NCI-H1436 (cell line): ENCODE results near the gene CDH20.
A peak's percentile ranks its signal among the peaks of the same experiment; 100 is the strongest.

Source experiments
- DNase-seq: peaks from one replicate; lab custom pipeline; 2025; lab: John Stamatoyannopoulos, UW

The CDH20 gene

DNA sequence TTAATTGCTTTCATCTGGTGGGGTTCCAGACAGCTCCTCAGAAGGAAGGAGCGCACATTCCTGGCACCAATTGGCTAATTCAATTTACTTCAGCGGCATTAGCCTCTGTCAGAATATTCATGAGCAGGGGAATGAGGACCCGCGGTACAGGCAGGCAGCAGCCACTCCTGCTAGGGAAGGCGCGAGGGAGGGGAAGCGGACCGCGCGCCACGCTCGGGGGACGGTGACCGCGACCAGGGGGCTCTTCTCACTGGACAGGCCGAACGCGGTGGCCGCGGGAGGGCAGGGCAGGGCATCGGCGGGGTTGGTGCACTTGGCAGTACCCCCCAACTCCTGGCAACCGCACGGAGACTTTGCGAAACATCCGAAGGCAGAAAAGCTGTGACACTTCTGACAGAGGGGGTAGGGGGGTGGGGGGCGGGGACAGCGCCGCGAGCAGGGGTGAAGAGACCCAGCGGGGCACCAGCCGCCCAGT, at the start of gene CDH20:
Gene CDH20 (plus strand): TSS at position 160 of the 475 bp plus-strand sequence.
- DNase-seq = no peak

DNA sequence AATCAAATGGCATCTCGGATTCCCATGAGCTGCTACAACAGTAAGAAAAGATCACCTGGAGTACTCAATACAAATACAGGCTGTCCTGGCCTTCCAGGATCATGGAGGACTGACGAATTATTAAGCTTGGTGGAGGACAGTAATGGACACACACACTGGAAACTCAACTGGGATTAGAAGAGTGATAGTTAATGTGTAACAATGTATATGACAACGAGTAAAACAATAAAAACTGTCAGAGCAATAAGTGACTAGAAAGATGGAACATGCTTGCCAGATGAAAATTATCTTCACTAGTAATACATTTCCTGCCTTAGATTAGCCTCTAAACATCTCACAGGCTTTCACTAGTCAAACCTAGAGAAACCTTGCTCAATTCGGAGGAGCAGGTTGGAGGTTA, 49.2 kb upstream of the CDH20 start:
- DNase-seq = no peak

DNA sequence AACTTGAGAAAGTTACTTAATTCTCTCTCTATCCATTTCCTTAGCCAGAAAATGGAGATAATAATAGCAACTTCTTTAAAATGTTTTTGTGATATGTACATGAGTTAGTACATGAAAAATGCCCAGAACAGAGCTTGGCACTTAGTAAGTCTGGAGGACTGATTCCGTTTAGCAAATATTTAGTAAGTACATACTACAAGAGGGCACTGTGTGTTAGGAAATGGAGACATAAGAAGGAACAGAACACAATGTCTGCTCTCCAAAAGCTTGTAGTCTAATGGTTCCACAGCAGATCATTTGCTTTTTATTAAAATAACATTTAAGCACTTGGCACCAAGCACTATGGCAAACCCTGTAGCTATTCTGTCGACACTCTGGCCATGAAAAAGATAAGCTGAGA, 47.5 kb upstream of the CDH20 start:
- DNase-seq = no peak

DNA sequence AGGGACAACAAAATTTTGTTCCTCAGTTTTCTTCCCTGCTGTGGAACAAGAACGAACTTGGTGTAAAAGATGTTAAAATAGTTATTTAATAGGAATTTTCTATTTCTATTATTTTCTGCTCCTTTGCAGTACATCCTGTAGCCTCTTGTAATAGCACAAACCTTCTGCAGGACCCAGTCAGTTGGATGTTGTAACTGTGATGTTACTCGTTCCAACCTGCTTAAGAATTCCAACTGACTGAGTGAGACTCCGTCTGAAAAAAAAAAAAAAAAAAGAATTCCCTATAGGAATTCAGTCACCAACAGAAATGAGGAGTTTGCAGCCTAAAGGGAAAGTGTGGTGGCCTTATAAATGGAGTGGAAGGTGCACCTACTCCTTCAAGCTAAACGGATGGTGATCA, 46.4 kb upstream of the CDH20 start:
- DNase-seq = no peak

DNA sequence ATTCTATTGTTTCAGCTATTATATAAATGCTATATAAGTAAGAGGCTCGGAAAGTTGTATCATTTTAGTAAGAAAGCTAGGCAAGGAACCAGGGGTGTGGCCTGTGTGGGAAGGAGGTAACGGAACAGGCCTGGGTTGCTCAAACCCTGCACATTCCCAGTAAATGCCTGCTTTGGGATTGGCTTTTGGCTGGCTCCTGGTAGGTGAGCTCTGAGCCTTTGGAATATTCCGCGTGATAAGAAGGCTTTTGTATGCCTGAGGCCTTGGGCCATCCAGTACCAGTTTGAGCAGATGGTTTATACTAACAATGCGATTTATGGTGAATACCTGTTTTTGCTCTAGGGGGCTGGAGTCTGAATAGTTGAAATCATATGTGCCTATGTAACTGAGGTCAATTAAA, 42.6 kb upstream of the CDH20 start:
- no peak for DNase-seq

DNA sequence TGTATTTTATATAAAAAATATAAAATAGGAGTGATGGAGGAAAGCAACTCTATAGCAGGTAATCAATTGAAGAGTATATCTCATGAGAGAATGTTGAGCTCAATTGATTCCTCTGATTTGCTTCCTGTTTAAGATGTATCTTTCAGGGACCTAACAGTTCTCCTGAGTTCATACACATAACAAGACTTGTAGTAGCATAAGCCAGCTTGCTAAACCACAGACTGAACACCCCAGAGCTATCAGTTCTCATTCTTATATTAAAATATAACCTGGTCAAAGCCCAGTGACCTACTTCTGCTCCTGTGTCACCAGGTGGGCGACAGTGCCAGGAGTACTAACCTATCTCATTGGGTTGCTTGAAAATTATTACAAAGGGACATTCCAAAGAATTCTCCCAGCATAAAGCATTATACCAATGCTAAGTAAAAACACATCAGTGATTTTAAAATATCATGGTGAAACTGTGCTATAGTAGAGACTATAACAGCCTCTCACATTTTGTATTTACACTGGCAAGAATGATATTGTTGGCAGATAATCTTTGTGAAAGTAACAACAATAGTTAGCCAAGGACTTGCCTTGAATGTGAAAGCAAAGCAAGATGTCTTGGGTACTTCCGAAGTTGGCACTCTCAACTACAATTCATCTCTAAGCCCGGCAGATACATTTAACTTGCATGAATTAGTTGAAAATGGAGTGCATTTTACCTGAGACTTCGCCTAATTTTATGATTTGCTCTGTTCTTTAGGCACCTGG, 40.8 kb upstream of the CDH20 start:
- no peak for DNase-seq

DNA sequence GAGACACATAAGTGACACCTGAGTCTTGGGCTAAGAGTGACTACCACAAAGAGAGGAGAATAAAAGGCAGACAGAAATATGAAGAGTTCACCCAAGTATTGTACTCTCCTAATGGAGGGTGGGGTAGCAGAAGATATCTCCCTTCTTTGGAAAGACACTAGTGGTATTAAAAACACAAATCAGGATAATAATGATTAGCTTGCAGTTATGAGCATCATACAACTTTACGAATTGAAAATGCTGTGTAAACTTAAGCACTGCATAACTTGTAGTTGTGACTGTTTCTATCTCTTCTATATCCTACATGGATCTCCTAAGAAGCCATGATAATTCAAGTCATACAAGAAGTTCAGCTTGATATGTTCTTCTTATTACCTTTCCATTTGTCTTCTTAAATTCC, 38.1 kb upstream of the CDH20 start:
- DNase-seq = no peak

DNA sequence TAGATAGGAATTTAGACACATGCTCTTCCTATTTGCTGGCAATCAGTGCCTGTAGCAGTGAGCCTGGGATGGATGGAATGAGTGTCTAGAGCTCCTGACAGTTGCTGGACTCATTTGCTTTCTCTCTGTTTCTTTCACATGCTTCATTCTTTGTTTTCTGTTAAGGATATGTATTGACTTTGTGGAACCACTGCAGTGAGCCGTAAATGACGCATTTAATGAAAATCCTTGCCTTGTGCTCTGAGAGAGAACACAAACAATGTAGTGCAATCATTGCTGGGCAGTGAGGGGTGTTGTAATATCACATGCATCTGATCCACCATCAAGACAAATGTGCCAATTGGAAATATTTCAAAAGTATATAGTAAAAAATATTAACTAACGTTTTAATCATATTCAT, 25.2 kb upstream of the CDH20 start:
- no peak for DNase-seq

DNA sequence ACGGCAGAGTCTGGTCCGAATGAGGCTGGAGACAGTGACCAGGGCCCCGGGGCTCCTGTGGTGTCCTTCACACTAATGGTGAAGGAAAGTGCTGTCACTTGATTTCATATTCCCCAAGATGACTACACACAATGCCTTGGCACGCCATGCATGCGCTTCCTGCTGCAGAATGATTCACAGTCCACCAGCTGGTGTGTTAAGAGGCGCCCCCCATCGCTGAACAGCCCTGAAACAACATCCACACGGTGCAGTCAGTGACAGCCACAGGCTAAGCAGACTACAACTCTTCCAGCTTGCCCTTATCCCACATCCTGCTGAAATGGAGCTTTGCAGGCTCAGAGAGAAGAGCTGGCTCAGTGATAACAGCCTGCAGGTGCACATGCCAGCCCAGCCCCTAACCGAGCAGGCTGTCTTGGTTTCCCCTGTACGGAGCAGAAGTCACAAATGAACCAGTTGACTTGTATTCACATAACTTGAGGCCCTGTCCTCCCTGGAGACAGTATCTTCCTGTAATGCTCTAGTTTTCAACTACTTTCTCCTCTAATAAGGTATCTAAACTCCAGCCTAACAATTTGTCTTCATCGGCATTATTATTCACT, 24.3 kb upstream of the CDH20 start:
- DNase-seq = no peak

DNA sequence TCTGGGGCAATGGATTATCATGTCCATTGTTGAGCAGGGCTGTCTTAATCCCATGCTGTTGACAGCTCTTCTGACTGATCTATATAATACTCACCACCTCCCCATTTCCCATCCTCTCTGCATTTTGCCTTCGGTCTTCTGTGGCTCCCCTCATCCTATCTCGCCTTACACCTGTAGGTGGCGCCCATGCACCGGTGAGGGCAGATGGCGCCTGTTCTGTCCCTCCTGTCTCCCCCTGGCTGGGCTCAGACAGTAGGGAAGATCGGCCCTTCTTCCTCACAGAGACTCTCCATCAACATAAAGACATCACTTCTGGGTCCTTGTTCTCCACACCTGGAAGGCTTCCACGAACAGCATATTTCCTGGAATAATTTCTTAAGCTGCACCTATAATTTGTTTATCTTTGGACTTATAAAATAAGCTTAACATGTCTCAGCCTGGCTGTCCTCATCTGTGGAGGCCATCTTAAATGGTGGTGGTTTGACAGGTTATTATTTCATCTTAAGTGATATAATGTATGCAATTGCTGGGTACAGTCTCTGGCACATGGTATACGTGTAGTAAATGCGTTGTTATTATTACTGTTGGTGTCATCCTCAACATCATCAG, 10.9 kb upstream of the CDH20 start:
- DNase-seq = peak; percentile 58

DNA sequence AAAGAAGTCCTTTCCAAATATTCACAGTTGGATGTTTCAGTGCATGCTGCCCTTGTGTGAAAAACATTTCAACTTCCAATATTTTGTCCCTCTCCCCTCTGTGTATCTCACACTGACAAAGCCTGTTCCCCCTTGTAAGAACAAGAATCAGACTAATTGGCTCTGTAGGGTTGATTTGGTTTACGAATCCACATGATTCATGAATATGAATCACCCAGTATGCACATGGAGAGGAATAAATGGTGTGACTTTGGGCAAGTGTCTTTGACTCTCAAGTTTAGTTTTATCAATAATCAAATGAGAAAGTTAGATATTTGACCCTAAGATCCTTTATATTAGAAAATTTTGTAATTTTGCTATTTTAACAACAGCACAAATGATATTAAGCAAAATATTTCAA, 9.3 kb upstream of the CDH20 start:
- no peak for DNase-seq

DNA sequence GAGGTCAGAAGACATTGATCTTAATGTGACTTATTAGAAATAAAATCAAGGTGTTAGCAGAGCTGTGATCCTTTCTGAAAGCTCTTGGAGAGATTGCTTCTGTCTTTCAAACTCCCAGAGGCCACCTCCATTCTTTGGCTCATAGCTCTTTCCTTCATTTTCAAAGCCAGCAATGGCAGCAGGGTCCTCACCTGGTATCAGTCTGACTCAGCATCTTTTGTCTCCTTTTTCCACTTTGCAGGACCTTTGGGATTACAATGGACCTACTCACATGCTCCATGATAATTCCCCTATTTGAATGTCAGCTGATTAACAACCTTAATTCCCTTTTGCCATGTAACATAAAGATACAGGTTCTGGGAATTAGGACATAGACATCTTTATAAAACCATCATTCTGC, 6.8 kb upstream of the CDH20 start:
- no peak for DNase-seq

DNA sequence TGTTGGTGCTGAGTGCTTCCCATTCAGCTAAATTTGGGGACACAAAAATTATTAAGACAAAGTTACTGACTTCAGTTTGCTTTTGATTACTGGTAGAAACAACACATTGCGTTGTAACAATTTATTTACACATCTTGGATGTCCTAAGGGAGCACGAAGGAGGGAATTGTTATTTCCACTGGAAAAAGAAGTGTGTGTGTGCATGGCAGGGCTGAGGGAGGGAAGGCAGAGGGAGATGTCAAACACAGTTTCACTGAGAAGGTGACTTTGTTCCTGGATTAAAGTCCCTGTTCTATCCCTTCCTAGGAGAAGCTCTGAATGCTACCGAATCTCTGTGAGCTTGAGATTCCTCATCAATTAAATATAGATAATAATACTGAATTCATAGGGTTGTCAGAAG, 3.8 kb upstream of the CDH20 start:
- DNase-seq = no peak

DNA sequence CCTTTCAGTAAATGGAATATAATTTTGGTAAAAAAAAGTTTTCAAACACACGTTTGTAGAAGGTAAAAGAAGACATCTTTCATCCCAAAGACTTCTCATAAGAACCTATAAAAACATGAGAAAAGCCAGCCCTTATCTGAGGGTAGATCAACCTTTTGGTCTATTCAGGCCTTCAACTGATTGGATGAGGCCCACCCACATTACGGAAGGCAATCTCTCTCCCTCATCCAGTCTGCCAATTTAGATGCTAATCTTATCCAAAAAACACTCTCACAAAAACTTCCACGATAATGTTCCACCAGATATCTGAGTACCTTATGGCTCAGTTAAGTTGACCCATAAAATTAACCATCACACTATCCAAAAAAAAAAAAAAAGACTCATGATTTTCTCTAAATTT, 2.2 kb upstream of the CDH20 start:
- no peak for DNase-seq

DNA sequence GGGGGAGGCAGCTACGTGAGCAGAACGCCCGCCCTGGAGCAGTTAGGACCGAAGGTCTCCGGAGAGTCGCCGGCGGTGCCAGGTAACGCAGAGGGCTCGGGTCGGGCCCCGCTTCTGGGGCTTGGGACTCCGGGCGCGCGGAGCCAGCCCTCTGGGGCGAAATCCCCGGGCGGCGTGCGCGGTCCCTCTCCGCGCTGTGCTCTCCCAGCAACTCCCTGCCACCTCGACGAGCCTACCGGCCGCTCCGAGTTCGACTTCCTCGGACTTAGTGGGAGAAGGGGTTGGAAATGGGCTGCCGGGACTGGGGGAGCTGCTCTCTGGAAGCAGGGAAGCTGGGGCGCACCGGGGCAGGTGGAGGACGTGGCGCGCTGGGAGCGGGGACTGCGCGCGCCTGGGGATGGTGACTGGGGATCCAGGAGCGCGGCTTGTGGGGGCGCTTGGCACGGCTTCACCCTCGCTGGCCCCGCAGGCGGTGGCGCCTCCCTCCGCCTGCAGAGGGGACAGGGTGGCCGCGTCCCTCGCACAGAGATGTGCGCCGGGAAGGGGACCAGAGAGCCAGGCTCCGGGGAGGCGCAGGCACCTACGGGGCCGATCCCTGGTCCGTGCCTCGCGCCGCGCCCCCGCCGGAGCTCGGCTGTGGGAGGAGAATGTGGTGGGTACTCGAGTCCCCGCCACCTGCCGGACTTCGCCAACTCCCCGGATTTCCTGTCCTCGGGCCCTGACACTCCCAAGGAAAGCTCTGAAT, 688 bp downstream of the CDH20 start:
- DNase-seq = peak; percentile 5

DNA sequence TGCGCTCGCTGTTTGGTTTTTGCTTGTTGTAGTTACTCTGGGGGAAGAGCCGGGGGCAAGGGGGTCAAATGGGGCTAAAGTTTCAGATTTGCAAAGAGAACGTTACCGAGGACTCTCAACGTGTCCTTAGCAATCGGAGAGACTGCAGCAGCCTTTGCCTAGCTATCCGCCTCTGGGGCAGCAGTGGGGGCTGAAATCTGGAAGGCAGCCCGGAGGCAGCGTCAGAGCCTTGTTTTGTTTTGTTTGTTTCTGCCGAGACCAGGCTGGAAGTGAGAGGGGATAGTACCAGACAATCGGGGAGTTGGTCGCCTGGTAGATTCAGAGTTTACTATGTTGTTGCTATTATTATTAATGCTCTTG, 1.2 kb downstream of the CDH20 start:
- DNase-seq = no peak

DNA sequence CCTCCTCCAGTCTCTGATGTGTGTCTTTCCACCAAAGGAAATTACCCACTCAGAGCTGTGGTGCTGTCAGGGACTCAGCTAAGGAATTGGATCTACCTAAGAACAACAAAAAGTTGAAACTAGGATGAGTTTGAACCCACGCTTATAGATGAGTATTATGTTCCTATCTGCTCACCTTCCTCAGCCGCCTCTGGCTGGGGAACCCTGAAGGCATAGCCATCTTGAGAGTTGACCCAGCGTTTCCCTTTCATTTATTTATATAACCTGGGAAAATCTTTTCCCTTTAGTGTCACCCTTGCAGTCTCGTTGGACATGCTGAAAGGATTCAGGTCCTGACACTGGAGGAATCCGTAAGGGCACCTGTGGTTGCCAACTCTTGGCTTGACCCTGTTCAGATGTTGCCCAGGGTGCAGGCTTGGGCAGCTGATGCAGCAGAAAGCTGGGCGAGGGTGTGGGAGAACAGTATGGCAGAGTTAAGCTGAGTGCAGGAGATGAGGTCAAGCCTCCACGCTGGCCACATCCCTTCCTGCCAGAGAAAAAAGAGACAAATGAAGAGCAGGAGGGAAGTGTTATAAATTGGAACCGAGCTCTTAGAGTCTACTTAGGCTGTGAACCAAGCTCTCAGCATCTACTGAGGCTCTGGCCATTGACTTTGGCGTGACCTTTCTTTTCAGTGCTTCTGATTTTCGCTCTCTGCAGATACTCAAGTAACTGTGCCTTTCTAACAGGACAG, 1.9 kb downstream of the CDH20 start:
- DNase-seq = no peak

DNA sequence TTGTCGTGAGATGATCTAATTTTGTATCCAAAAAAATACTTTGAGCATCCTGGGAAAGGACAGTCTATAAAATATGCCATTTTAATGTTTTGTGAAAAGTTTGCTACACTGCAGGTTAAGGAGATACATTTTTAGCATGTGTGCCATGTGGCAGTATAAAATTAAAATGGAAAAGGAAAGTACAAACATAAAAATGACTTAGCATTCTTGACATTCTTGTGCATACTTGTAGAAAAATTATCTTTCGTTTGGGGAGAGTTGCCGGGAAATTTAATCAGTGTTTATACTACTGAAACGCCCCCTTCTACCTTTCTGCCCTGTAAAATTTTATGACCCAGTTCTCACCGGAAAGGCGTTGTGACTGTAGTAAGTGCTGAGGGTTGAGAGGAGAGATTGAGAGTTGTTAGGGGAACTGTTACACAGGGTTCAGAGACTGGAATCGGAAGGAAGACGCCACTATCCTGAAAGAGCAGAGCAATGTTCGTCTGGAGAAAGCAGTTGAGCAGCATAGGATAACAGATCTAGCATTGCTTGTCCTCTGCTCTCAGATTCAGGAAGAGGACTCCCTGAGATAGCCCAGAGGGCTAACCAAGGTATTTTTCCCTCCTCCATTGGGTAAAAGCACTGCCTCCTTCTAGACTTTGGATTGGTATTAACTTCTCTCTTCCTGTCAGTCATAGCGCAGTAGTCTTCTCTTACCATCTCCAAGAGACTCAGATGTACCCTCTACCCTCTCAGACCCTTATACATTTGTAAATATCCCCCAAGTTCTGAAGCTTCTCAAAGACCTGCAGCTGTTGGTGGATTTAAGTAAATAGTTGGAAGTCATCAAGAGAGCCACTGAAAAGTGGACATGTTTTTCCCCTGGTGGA, 2.7 kb downstream of the CDH20 start:
- DNase-seq = no peak

DNA sequence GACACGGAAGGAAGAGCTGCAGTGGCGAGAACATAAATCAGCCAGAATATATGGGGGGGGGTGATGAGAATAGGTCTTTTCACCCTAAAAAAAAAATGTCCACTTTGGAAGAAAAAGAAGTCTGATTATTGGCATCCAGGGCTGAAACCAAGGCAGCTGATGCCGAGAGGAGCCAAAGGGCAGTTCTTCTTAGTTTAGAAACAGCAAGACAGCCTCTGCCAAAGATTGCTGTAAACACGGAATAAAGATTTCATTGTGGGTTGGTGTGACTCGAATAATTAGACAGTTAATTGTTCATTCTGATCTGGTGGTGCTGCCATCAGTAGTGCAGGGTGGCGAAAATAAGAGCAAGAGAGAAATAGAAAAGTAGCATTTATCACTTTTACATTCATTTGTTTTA, 3.5 kb downstream of the CDH20 start:
- DNase-seq = no peak

DNA sequence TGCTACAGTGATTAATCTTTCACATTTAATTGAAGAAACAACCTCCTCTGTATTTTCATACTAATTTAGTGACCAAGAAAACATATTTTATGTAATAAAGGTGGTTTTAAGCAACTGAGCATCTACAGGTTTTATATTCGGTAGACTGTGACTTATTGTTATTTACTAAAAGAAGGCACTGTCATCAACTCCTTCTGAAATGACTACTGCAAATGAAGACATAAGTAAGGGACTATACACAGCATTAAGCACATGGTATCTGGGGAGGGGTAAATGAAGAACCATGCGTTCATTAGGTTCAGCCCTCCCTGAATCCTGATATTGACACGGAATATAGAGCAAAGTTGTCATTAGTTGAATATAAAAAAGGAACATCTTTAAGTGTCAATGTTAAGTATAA, 4.3 kb downstream of the CDH20 start:
- DNase-seq = no peak

DNA sequence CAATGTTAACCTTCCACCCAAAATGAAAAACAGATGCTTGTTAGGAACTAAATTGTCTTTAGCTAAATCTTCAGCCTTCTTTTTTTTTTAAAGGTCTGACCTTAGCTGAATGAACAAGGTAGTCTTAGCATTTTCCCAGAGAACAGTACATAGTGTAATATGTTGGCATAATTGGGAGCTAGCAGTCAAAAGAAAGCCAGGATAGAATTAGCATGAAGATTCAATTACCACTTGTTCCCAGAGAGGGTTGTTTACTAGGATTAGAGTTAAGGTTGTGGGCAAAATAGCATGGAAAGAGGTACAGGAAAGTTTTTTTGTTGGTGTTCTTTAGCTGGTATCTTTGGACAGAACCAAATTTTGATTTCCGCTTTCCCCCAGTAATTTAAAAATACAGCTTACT, 6.9 kb downstream of the CDH20 start:
- DNase-seq = no peak
